IMR-90 (cell line): ENCODE results near the gene NT5DC1. TPM values are rescaled to one million over a fixed set of nuclear protein-coding genes. Genes with fewer than 3 reads are reported as not detected.

Experiments used
- ATAC-seq: fragments of 200-7000 bp; cut with Tn5 transposase; 2 replicates; pipeline ENCODE4 v1.9.1; 2020; ENCODE audit warnings: low read depth, mild to moderate bottlenecking, moderate library complexity
- BruUV-seq: library from RNA; stranded (reverse); fragments of 400-500 nt; replicated peaks from 2 replicates; lab custom pipeline; 2021; lab: Mats Ljungman, UMichigan
- CTCF ChIA-PET: fragments of 300-600 bp; formaldehyde crosslinking; extraction: SDS; loops from one replicate; lab custom pipeline; 2021; ENCODE audit warnings: antibody characterized with exemption; lab: Yijun Ruan, JAX
- POLR2A ChIA-PET: fragments of 300-600 bp; sonication (Branson Sonifier 250); formaldehyde crosslinking; loops from one replicate; lab custom pipeline; 2022; ENCODE audit warnings: antibody characterized with exemption; ENCODE audit not compliant: unreplicated experiment; lab: Charles Lee
- DNase-seq: peaks from one replicate; pipeline ENCODE4 v3.0.0; 2013
- H2AFZ ChIP-seq: replicated peaks from 2 replicates; pipeline ENCODE3; 2013; ENCODE audit warnings: low read length, mild to moderate bottlenecking; ENCODE audit not compliant: poor library complexity
- H2AK5ac ChIP-seq: 2 replicates; pipeline ENCODE4 v1.6.1; 2013; ENCODE audit warnings: low read depth, low read length, inconsistent platforms
- H2AK9ac ChIP-seq: replicated peaks from 2 replicates; pipeline ENCODE3; 2013; ENCODE audit warnings: mild to moderate bottlenecking, low read depth, low read length, moderate library complexity; ENCODE audit not compliant: poor library complexity
- H2BK120ac ChIP-seq: 2 replicates; pipeline ENCODE4 v1.6.1; 2013; ENCODE audit warnings: low read depth, low read length, inconsistent platforms
- H2BK15ac ChIP-seq: 3 replicates; pipeline ENCODE4 v1.6.1; 2013; ENCODE audit warnings: low read depth, low read length, inconsistent platforms
- H2BK20ac ChIP-seq: 2 replicates; pipeline ENCODE4 v1.6.1; 2013; ENCODE audit warnings: low read depth, mild to moderate bottlenecking, inconsistent platforms, low read length, moderate library complexity
- H2BK5ac ChIP-seq: 2 replicates; pipeline ENCODE4 v1.6.1; 2013; ENCODE audit warnings: mild to moderate bottlenecking, low read depth, low read length, inconsistent platforms; ENCODE audit not compliant: poor library complexity, severe bottlenecking
- H3K14ac ChIP-seq: replicated peaks from 2 replicates; pipeline ENCODE4 v1.6.1; 2013; ENCODE audit warnings: low read depth, low read length, inconsistent platforms
- H3K18ac ChIP-seq: 2 replicates; pipeline ENCODE4 v1.6.1; 2013; ENCODE audit warnings: low read depth, low read length, control low read depth
- H3K23ac ChIP-seq: 2 replicates; pipeline ENCODE4 v1.6.1; 2013; ENCODE audit warnings: low read depth, low read length, inconsistent platforms
- H3K27ac ChIP-seq: 2 replicates; pipeline ENCODE4 v1.5.1; 2013; ENCODE audit warnings: mild to moderate bottlenecking, control low read depth, low read length; ENCODE audit not compliant: insufficient read depth
- H3K27me3 ChIP-seq: 2 replicates; pipeline ENCODE4 v1.6.1; 2013; ENCODE audit warnings: low read length; ENCODE audit not compliant: control insufficient read depth, insufficient read depth
- H3K36me3 ChIP-seq: 2 replicates; pipeline ENCODE4 v1.6.1; 2013; ENCODE audit warnings: low read length, mixed read lengths; ENCODE audit not compliant: control insufficient read depth, insufficient read depth
- H3K4ac ChIP-seq: 2 replicates; pipeline ENCODE4 v1.6.1; 2013; ENCODE audit warnings: low read depth, low read length, inconsistent platforms
- H3K4me1 ChIP-seq: 2 replicates; pipeline ENCODE4 v1.6.1; 2013; ENCODE audit warnings: low read length, mixed read lengths; ENCODE audit not compliant: control insufficient read depth, insufficient read depth
- H3K4me2 ChIP-seq: 2 replicates; pipeline ENCODE4 v1.6.1; 2013; ENCODE audit warnings: low read depth, mild to moderate bottlenecking, control low read depth, low read length, moderate library complexity
- H3K4me3 ChIP-seq: 2 replicates; pipeline ENCODE4 v1.5.1; 2013; ENCODE audit warnings: low read depth, mild to moderate bottlenecking, control low read depth, low read length, moderate library complexity; ENCODE audit not compliant: insufficient read depth
- H3K56ac ChIP-seq: 2 replicates; pipeline ENCODE4 v1.6.1; 2013; ENCODE audit warnings: low read length, inconsistent platforms; ENCODE audit not compliant: insufficient read depth; ENCODE audit errors: extremely low read depth
- H3K79me1 ChIP-seq, 2 experiments: 2 replicates each; pipeline ENCODE4 v1.6.1; 2013; ENCODE audit warnings: low read length in 2 of 2, inconsistent platforms in 1 of 2, low read depth in 1 of 2
- H3K9ac ChIP-seq: 2 replicates; pipeline ENCODE4 v1.6.1; 2013; ENCODE audit warnings: low read depth, low read length, control low read depth
- H3K9me1 ChIP-seq: 2 replicates; pipeline ENCODE4 v1.6.1; 2013; ENCODE audit warnings: low read length, inconsistent platforms; ENCODE audit not compliant: insufficient read depth
- H3K9me3 ChIP-seq: 2 replicates; pipeline ENCODE4 v1.6.1; 2013; ENCODE audit warnings: low read length; ENCODE audit not compliant: control insufficient read depth, insufficient read depth
- H4K20me1 ChIP-seq: 2 replicates; pipeline ENCODE4 v1.6.1; 2013; ENCODE audit warnings: low read length, inconsistent platforms; ENCODE audit not compliant: insufficient read depth
- H4K5ac ChIP-seq: 2 replicates; pipeline ENCODE4 v1.6.1; 2013; ENCODE audit warnings: mild to moderate bottlenecking, low read depth, low read length, control low read depth
- H4K8ac ChIP-seq, 2 experiments: 2 replicates each; pipeline ENCODE4 v1.6.1; 2013; ENCODE audit warnings: low read depth in 2 of 2, low read length in 2 of 2, control low read depth in 1 of 2, inconsistent platforms in 1 of 2
- H4K91ac ChIP-seq: 2 replicates; pipeline ENCODE4 v1.6.1; 2013; ENCODE audit warnings: low read depth, low read length, inconsistent platforms; ENCODE audit not compliant: insufficient read depth
- BHLHE40 ChIP-seq: fragments of 150-350 bp; IDR thresholded peaks from 2 replicates; pipeline ENCODE4 v1.6.1; 2016; ENCODE audit warnings: mild to moderate bottlenecking, low read depth, low read length
- FOS ChIP-seq: fragments of 150-350 bp; IDR thresholded peaks from 2 replicates; pipeline ENCODE4 v1.6.1; 2016; ENCODE audit warnings: low read depth, low read length
- POLR2A ChIP-seq: IDR thresholded peaks from 2 replicates; pipeline ENCODE4 v1.6.1; 2012; ENCODE audit warnings: mild to moderate bottlenecking, low read depth, low read length
- RFX5 ChIP-seq: IDR thresholded peaks from 2 replicates; pipeline ENCODE4 v1.8.0; 2012; ENCODE audit warnings: low read depth, mild to moderate bottlenecking, low read length, moderate library complexity
- USF2 ChIP-seq: fragments of 150-350 bp; IDR thresholded peaks from 2 replicates; pipeline ENCODE4 v1.6.1; 2017; ENCODE audit warnings: mild to moderate bottlenecking, antibody characterized with exemption, low read length, low read depth
- WGBS, 2 experiments: methylation state at CpG; one replicate each; pipeline versions ENCODE4 v1.1.5 to v1.1.7; 2013; ENCODE audit warnings: missing lambda C conversion rate in 2 of 2; ENCODE audit not compliant: insufficient read length in 1 of 2; ENCODE audit errors: extremely low coverage in 2 of 2; 5-methylcytosine and 5-hydroxymethylcytosine counted together
- dilution Hi-C: fragments of 300-500 bp; cut with HindIII; formaldehyde crosslinking; loops from one replicate; pipeline ENCODE4 v1.14.3; 2018; ENCODE audit warnings: low sequenced_read_pairs; ENCODE audit not compliant: unreplicated experiment
- in situ Hi-C: fragments of 300-500 bp; cut with MboI; formaldehyde crosslinking; loops from 3 replicates; pipeline ENCODE4 v1.14.3; 2019; ENCODE audit warnings: low sequenced_read_pairs, inconsistent platforms, mixed read lengths
- intact Hi-C: fragments of 100-400 bp; cut with micrococcal nuclease; formaldehyde crosslinking; loops from 2 replicates; pipeline ENCODE4 v1.10.0; 2022
- polyA plus RNA-seq, 3 experiments: library from polyadenylated mRNA; depleted of rRNA; stranded (reverse); fragments of >200 nt; gene quantifications; 2 replicates each; pipeline ENCODE4 v1.2.3, GENCODE V29; 2012; ENCODE audit warnings: low replicate concordance in 1 of 3
- total RNA-seq: library from RNA; depleted of rRNA; stranded (reverse); fragments of >200 nt; gene quantifications from 2 replicates; pipeline ENCODE4 v1.2.3, GENCODE V29; 2012

Gene NT5DC1
- total and polyA plus RNA-seq, 2 of the 4 experiments (the other 2 are of a cell fraction): 11.7 to 16.8 TPM

- Histone ChIP-seq H2BK15ac (peak overlapping the region; percentile 53; the same call in 2 of the 3 replicates), H3K56ac (no peak overlapping the region), H4K8ac (peak overlapping the region in 1 of 2 experiments; percentile 66; a peak in 2 of 4 replicates), H2BK20ac (peak overlapping the region; percentile 85), H2AK5ac (peak overlapping the region; percentile 20; the same call in 1 of the 2 replicates), H3K18ac (no peak overlapping the region; the same call in 1 of the 2 replicates), H3K14ac (0 out of 2 replicates have a peak overlapping the region, but pooled peaks have one; percentile 50), H2BK120ac (peak overlapping the region; percentile 69), H3K36me3 (no peaks in the 10 kb centered on the region), H3K27ac (no peak overlapping the region), H2AK9ac (peak overlapping the region; percentile 87), H4K91ac (peak overlapping the region; percentile 68), H2BK5ac (peak overlapping the region; percentile 92), H4K5ac (no peak overlapping the region), H3K79me1 (no peaks in the 10 kb centered on the region; a peak in 1 of 4 replicates), H3K27me3 (no peaks in the 10 kb centered on the region), H3K23ac (no peak overlapping the region), H3K4me1 (peaks cover 11% of the 10 kb centered on the region), H3K9me3 (no peaks in the 10 kb centered on the region), H3K4me2 (peak overlapping the region; percentile 73; the same call in 1 of the 2 replicates), H3K9me1 (peaks cover 11% of the 10 kb centered on the region), H3K9ac (no peak overlapping the region), H3K4me3 (no peak overlapping the region), H2AFZ (peak overlapping the region; percentile 40), H3K4ac (peak overlapping the region; percentile 68), H4K20me1 (no peaks in the 10 kb centered on the region)
- peak; percentile 87 for DNase-seq
- intact Hi-C loops: no loop called here
- dilution Hi-C loops: no loop called here
- ChIA-PET POLR2A (no interaction called here), CTCF (interaction anchor here (0.8 kb wide), 1 partner anchor 65 kb away, joined by 3 read pairs; no protein-coding TSS in a partner anchor)
- in situ Hi-C loops: no loop called here
- no peak for TF ChIP-seq POLR2A
- peak; percentile 49; the same call in 1 of the 2 replicates for TF ChIP-seq BHLHE40
- no peak for TF ChIP-seq RFX5
- peak; percentile 97 for TF ChIP-seq FOS
- TF ChIP-seq USF2: no peak
- ATAC-seq: peak; percentile 86
- no TSS peak for BruUV-seq
- WGBS, 2 experiments: no CpG with 5 or more reads among the region's 2 CpGs
Measured at GRCh38 chr6:116073765-116074440, 26.8 kb upstream of the NT5DC1 start.
